CD14-positive monocyte (primary cell): ENCODE measurements around the gene AMZ1. TPM values are rescaled to one million over a fixed set of nuclear protein-coding genes. Genes with fewer than 3 reads are reported as not detected.

ENCODE experiments used
- DNase-seq, 3 donors: peaks; one replicate each; pipeline ENCODE4 v3.0.0-alpha.2; 2011 to 2022
- H2AFZ ChIP-seq: 2 replicates; pipeline ENCODE4 v1.6.0; 2012; ENCODE audit warnings: mild to moderate bottlenecking, low read depth, low read length, inconsistent platforms; ENCODE audit not compliant: insufficient read depth, poor library complexity, severe bottlenecking
- H3K27ac ChIP-seq, 2 donors: 1 replicate in 1 of 2; 2 replicates in 1 of 2; pipeline ENCODE4 v1.5.1; 2012 to 2013; ENCODE audit warnings: low read length in 2 of 2, control low read depth in 1 of 2, inconsistent platforms in 1 of 2, low read depth in 1 of 2, mild to moderate bottlenecking in 1 of 2
- H3K27me3 ChIP-seq, 2 donors: one replicate each; pipeline versions ENCODE4 v1.6.0 to v1.6.1; 2011 to 2013; ENCODE audit warnings: low read length in 2 of 2; ENCODE audit not compliant: control insufficient read depth in 2 of 2, insufficient read depth in 2 of 2
- H3K36me3 ChIP-seq, 2 donors: replicated peaks in 1 of 2; 1 replicate in 1 of 2; 2 replicates in 1 of 2; pipeline versions ENCODE4 v1.5.1 to v1.6.1; 2012 to 2013; ENCODE audit warnings: low read length in 2 of 2, control low read depth in 1 of 2, inconsistent platforms in 1 of 2, mild to moderate bottlenecking in 1 of 2; ENCODE audit not compliant: insufficient read depth in 2 of 2, control insufficient read depth in 1 of 2
- H3K4me1 ChIP-seq, 2 donors: 1 replicate in 1 of 2; 2 replicates in 1 of 2; pipeline versions ENCODE4 v1.5.1 to v1.6.1; 2012 to 2013; ENCODE audit warnings: low read length in 2 of 2, control low read depth in 1 of 2, inconsistent platforms in 1 of 2, mild to moderate bottlenecking in 1 of 2, moderate library complexity in 1 of 2; ENCODE audit not compliant: insufficient read depth in 2 of 2, control insufficient read depth in 1 of 2
- H3K4me2 ChIP-seq: replicated peaks from 2 replicates; pipeline ENCODE3; 2012; ENCODE audit warnings: low read length, moderate library complexity, mild to moderate bottlenecking; ENCODE audit not compliant: poor library complexity, severe bottlenecking; ENCODE audit errors: extremely low read depth
- H3K4me3 ChIP-seq, 3 experiments: fragments of 200-600 bp in 1 of 3; sonication (generic) in 1 of 3; replicated peaks in 1 of 3; 1 replicate in 2 of 3; 2 replicates in 1 of 3; pipeline ENCODE4 v1.5.1; 2011 to 2013; ENCODE audit warnings: low read length in 3 of 3, mild to moderate bottlenecking in 3 of 3, control low read depth in 2 of 3, low read depth in 2 of 3, inconsistent platforms in 1 of 3, moderate library complexity in 1 of 3
- H3K79me2 ChIP-seq: 2 replicates; pipeline ENCODE4 v1.6.0; 2012; ENCODE audit warnings: mild to moderate bottlenecking, control low read depth, inconsistent platforms, low read length, moderate library complexity; ENCODE audit not compliant: insufficient read depth
- H3K9ac ChIP-seq: 2 replicates; pipeline ENCODE4 v1.6.0; 2017; ENCODE audit warnings: low read length, mild to moderate bottlenecking; ENCODE audit not compliant: insufficient read depth, poor library complexity, severe bottlenecking
- H3K9me3 ChIP-seq, 2 donors: replicated peaks in 1 of 2; 1 replicate in 1 of 2; 2 replicates in 1 of 2; pipeline versions ENCODE4 v1.5.1 to v1.6.1; 2012 to 2013; ENCODE audit warnings: low read length in 2 of 2, control low read depth in 1 of 2; ENCODE audit not compliant: control insufficient read depth in 1 of 2, insufficient read depth in 1 of 2
- H4K20me1 ChIP-seq: 2 replicates; pipeline ENCODE4 v1.6.0; 2012; ENCODE audit warnings: mild to moderate bottlenecking, low read length, control low read depth, moderate library complexity; ENCODE audit not compliant: insufficient read depth
- H3K27ac Mint-ChIP-seq, 7 donors: one replicate each; pipeline ENCODE4 v1.8.0; 2020; ENCODE audit warnings: mild to moderate bottlenecking in 7 of 7, mixed read lengths in 7 of 7, moderate library complexity in 6 of 7, inconsistent platforms in 2 of 7
- H3K27me3 Mint-ChIP-seq, 3 donors: one replicate each; pipeline ENCODE4 v1.8.0; 2021 to 2022; ENCODE audit warnings: low read depth in 3 of 3, mild to moderate bottlenecking in 3 of 3, mixed read lengths in 3 of 3, moderate library complexity in 3 of 3, inconsistent platforms in 1 of 3
- H3K36me3 Mint-ChIP-seq, 2 donors: one replicate each; pipeline ENCODE4 v1.8.0; 2020; ENCODE audit warnings: mixed read lengths in 2 of 2, inconsistent platforms in 1 of 2, mild to moderate bottlenecking in 1 of 2
- H3K4me1 Mint-ChIP-seq: one replicate; pipeline ENCODE4 v1.8.0; 2020; ENCODE audit warnings: mild to moderate bottlenecking, mixed read lengths
- H3K4me3 Mint-ChIP-seq, 2 donors: one replicate each; pipeline ENCODE4 v1.8.0; 2020; ENCODE audit warnings: mild to moderate bottlenecking in 2 of 2, mixed read lengths in 2 of 2, moderate library complexity in 1 of 2
- H3K9me3 Mint-ChIP-seq, 7 donors: one replicate each; pipeline ENCODE4 v1.8.0; 2020 to 2022; ENCODE audit warnings: mixed read lengths in 7 of 7, mild to moderate bottlenecking in 6 of 7, moderate library complexity in 6 of 7, inconsistent platforms in 2 of 7
- WGBS: methylation state at CpG from one replicate; pipeline ENCODE4 v1.1.5; 2013; ENCODE audit warnings: missing lambda C conversion rate; ENCODE audit not compliant: insufficient coverage; 5-methylcytosine and 5-hydroxymethylcytosine counted together
- intact Hi-C, 2 donors: fragments of 100-400 bp; cut with micrococcal nuclease; formaldehyde crosslinking; loops; one replicate each; pipeline versions ENCODE4 v1.15.0 to v1.15.1; 2023
- polyA plus RNA-seq, 3 donors: library from polyadenylated mRNA; depleted of rRNA in 1 of 3; unstranded in 2 of 3; stranded (reverse) in 1 of 3; fragments of 300-500 nt in 2 of 3; fragments of >200 nt in 1 of 3; fragmentation: Illumina TruSeq in 2 of 3; gene quantifications; 1 replicate in 2 of 3; 2 replicates in 1 of 3; pipeline ENCODE4 v1.2.3, GENCODE V29; 2012 to 2021
- TF ChIP-seq, protein P1 (sequence below): fragments of 200-600 bp; IDR thresholded peaks from one replicate; pipeline ENCODE4 v1.8.0; 2022; ENCODE audit warnings: antibody characterized with exemption, mild to moderate bottlenecking

The AMZ1 gene
- polyA plus RNA-seq, 3 donors = 0.09 to 0.25 (median 0.14) TPM

DNA sequence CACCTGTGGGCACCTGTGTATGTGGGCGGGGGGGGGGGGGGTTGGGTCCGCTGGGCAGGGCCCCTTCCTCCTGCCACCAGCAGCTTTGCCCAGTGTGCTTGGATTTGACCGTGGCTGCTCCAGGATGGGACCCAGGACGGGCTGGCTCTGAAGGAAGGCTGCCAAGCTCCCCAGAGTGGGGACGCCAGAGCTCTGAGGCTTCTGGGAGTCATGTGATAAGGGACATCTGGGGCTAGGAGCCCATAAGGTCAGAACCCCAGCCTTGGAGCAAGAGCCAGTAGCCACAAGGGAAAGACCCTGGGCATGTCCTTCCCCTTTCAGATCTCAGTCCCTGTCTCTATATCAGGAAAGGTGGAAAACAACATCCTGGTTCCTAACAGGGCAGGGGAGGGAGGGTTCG lies 21.8 kb upstream of the AMZ1 start:
- Histone ChIP-seq H3K27ac (no peak overlapping the region), H3K4me3 (no peak overlapping the region), H3K79me2 (no peaks in the 10 kb centered on the region), H3K9ac (no peak overlapping the region), H3K36me3 (peaks cover 12 to 17% of the 10 kb centered on the region in 2 donors), H3K27me3 (peaks cover 0 to 2% of the 10 kb centered on the region in 2 donors), H4K20me1 (peaks cover 36% of the 10 kb centered on the region), H2AFZ (no peak overlapping the region), H3K9me3 (no peaks in the 10 kb centered on the region), H3K4me2 (no peak overlapping the region), H3K4me1 (peaks cover 4 to 8% of the 10 kb centered on the region in 2 donors)
- DNase-seq = peak in 1 of 3 donors; percentile 34
- no peak overlapping the region for H3K27ac Mint-ChIP-seq
- TF ChIP-seq, protein P1, sequence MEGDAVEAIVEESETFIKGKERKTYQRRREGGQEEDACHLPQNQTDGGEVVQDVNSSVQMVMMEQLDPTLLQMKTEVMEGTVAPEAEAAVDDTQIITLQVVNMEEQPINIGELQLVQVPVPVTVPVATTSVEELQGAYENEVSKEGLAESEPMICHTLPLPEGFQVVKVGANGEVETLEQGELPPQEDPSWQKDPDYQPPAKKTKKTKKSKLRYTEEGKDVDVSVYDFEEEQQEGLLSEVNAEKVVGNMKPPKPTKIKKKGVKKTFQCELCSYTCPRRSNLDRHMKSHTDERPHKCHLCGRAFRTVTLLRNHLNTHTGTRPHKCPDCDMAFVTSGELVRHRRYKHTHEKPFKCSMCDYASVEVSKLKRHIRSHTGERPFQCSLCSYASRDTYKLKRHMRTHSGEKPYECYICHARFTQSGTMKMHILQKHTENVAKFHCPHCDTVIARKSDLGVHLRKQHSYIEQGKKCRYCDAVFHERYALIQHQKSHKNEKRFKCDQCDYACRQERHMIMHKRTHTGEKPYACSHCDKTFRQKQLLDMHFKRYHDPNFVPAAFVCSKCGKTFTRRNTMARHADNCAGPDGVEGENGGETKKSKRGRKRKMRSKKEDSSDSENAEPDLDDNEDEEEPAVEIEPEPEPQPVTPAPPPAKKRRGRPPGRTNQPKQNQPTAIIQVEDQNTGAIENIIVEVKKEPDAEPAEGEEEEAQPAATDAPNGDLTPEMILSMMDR = no peak
- peaks cover 14% of the 10 kb centered on the region for H3K4me1 Mint-ChIP-seq
- intact Hi-C loops = no loop called here
- peaks cover 12 to 17% of the 10 kb centered on the region in 2 donors for H3K36me3 Mint-ChIP-seq
- WGBS = 84% methylated on average over 3 of the region's 6 CpGs
- H3K9me3 Mint-ChIP-seq = peaks cover 0 to 8% (median 0%) of the 10 kb centered on the region in 7 donors
- H3K27me3 Mint-ChIP-seq = peaks cover 15 to 40% (median 21%) of the 10 kb centered on the region in 3 donors
- H3K4me3 Mint-ChIP-seq = no peak overlapping the region

- 88% methylated on average over 17 of the region's 18 CpGs for WGBS
- Mint-ChIP-seq H3K4me1 (peaks cover 14% of the 10 kb centered on the region), H3K27me3 (peaks cover 16 to 41% (median 21%) of the 10 kb centered on the region in 3 donors), H3K36me3 (peaks cover 9 to 12% of the 10 kb centered on the region in 2 donors), H3K4me3 (no peak overlapping the region), H3K27ac (peak overlapping the region in 1 of 7 donors; percentile 68), H3K9me3 (peaks cover 0 to 8% (median 0%) of the 10 kb centered on the region in 7 donors)
- no peaks in the 10 kb centered on the region for H3K9me3 ChIP-seq
- intact Hi-C loops = no loop called here
- H3K79me2 ChIP-seq = no peaks in the 10 kb centered on the region
- no peak for DNase-seq
- peaks cover 0 to 2% of the 10 kb centered on the region in 2 donors for H3K27me3 ChIP-seq
- H3K4me1 ChIP-seq = peaks cover 5 to 10% of the 10 kb centered on the region in 2 donors
- H3K27ac ChIP-seq = no peak overlapping the region
- TF ChIP-seq, protein P1 = no peak
- no peak overlapping the region for H3K4me3 ChIP-seq
- no peak overlapping the region for H2AFZ ChIP-seq
- peaks cover 7 to 11% of the 10 kb centered on the region in 2 donors for H3K36me3 ChIP-seq
- no peak overlapping the region for H3K4me2 ChIP-seq
- no peak overlapping the region for H3K9ac ChIP-seq
- peaks cover 31% of the 10 kb centered on the region for H4K20me1 ChIP-seq
These were observed 21.3 kb upstream of the AMZ1 start for GRCh38 chr7:2666588-2667250.
